Measurements from ENCODE around the gene RPL28.

RPL28 gene

DNA sequence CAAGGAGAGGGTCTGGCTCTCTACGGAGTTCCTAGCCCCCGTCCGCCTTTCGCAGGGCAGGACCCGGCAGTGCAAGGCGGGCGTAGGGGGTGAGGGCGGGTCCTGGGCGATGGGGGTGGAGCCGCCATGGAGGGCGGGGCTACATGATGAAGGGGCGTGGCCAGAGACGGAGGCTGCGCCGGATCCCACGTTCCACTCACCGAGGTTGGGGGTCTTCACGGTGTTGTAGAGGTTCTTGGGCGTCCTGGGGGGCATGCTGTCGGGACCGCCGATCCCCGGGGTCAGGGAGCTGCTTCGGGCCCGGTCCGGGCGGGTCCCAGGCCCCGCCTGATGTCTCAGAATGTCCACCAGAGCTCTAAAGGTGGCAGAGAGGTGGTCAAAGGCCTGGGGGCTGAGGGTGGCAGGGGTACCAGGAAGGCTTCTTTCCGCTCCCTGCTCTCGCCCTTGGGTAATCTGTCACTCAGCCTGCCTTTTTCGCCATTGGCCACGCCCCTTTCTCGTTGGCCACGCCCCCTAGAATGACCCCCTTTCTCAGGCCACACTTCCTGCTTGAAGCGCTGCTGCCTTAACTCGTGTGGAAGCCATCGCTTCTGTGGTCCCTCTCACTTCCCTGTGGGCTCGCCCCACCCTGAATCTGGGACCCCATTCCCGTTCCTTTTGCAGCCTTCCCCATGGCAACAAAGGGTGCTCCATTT is 54.8 kb downstream of the RPL28 start:
- H3K4me3 ChIP-seq (ENCODE audit: low read depth, low read length) = no peak overlapping the region
- H3K27me3 ChIP-seq (replicated peaks) = peaks cover 40% of the 10 kb centered on the region
- in situ Hi-C loops (cut with HindIII; ENCODE audit: low pct_ligation_motif_present, low sequenced_read_pairs) = no loop called here
- TF ChIP-seq, protein P1, sequence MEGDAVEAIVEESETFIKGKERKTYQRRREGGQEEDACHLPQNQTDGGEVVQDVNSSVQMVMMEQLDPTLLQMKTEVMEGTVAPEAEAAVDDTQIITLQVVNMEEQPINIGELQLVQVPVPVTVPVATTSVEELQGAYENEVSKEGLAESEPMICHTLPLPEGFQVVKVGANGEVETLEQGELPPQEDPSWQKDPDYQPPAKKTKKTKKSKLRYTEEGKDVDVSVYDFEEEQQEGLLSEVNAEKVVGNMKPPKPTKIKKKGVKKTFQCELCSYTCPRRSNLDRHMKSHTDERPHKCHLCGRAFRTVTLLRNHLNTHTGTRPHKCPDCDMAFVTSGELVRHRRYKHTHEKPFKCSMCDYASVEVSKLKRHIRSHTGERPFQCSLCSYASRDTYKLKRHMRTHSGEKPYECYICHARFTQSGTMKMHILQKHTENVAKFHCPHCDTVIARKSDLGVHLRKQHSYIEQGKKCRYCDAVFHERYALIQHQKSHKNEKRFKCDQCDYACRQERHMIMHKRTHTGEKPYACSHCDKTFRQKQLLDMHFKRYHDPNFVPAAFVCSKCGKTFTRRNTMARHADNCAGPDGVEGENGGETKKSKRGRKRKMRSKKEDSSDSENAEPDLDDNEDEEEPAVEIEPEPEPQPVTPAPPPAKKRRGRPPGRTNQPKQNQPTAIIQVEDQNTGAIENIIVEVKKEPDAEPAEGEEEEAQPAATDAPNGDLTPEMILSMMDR (IDR thresholded peaks at IDR 0.05; ENCODE audit: low read depth, low read length, missing control alignments) = no peak
- no peaks in the 10 kb centered on the region for H3K36me3 ChIP-seq (replicated peaks)
- no peak overlapping the region for H3K27ac ChIP-seq
- DNase-seq = no peak

DNA sequence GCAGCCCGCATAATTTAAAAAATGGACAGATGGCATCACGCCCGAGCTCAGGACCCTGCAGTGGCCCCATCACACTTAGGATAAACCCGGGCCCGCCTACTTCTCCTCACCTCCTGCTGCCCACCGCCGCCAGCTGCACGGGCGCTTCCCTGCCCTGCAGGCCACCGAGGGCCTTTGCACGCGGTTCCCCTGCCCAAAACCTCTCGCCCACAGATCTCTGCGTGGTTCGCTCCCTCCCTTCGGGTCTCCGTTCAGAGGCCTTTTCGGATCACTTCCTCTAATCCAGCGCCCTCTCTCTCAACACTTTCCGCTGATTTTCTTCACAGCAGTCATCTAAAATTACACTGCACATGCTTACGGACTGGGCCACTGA is 55.6 kb downstream of the RPL28 start:
- H3K36me3 ChIP-seq (replicated peaks) = no peaks in the 10 kb centered on the region
- H3K4me3 ChIP-seq (ENCODE audit: low read depth, low read length) = no peak overlapping the region
- H3K27me3 ChIP-seq (replicated peaks) = peaks cover 40% of the 10 kb centered on the region
- in situ Hi-C loops (cut with HindIII; ENCODE audit: low pct_ligation_motif_present, low sequenced_read_pairs) = no loop called here
- H3K27ac ChIP-seq = no peak overlapping the region
- TF ChIP-seq, protein P1 (IDR thresholded peaks at IDR 0.05; ENCODE audit: low read depth, low read length, missing control alignments) = no peak
- DNase-seq = no peak

DNA sequence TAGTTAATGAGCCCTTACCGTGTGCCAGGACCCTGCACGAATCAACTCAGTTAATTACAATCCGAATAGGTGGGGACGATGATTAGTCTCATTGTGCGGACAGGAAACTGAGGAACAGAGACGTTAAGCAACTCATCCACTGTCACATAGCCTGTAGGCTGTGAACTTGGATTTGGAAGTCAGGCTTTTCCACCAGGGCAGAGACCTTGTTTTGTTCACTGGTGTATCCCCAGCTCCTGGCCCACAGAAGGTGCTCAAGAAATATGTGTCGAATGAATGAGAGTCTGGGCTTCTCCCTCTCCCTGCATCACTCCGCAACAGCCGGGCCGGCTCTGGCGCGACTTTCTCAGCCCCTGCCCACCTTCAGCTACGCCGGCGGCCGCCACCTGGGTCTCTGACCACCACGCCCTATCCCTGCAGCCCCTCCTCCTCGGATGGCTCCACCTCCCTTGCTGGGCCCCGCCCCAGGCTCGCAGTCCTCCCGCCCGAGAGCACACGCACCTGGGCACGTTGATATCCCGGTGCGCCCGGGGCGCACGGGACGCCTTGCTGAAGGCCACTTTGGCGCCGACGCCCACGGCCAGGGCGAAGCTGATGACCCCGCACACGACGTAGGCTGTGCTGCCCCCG is 56.1 kb downstream of the RPL28 start:
- Histone ChIP-seq H3K27ac (no peak overlapping the region), H3K27me3 (replicated peaks) (peaks cover 40% of the 10 kb centered on the region), H3K4me3 (ENCODE audit: low read depth, low read length) (no peak overlapping the region), H3K36me3 (replicated peaks) (no peaks in the 10 kb centered on the region)
- TF ChIP-seq, protein P1 (IDR thresholded peaks at IDR 0.05; ENCODE audit: low read depth, low read length, missing control alignments) = no peak
- in situ Hi-C loops (cut with HindIII; ENCODE audit: low pct_ligation_motif_present, low sequenced_read_pairs) = no loop called here
- DNase-seq = no peak

DNA sequence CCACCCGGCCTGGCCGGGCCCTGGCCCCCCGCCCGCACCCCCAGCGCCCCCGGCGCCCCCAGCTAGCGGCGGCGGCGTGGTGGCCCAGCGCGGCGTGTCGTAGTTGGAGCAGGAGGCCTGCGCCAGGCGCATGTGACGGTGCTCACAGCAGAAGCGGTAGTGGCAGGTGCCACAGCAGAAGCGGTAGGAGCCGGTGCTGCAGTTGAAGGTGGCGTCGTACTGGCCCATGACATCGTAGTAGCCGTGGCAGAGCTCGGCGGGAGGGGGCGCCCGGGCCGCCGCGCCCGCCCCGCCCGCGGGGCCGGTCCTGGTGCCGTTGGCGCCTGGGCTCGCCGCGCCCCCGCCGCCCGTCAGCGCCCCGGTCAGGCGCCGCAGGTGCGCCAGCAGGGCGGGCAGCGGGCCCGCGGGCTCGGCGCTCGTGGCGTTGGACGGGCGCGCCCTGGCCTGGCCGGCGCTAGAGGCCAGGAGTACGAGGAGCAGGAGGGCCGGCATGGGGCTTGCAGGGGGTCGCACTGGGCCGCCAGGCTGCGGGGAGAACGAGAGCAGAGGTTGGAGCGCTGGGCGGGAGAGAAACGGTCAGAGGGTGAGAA is 56.7 kb downstream of the RPL28 start:
- H3K4me3 ChIP-seq (ENCODE audit: low read depth, low read length) = no peak overlapping the region
- H3K27me3 ChIP-seq (replicated peaks) = peaks cover 42% of the 10 kb centered on the region
- H3K27ac ChIP-seq = no peak overlapping the region
- no peaks in the 10 kb centered on the region for H3K36me3 ChIP-seq (replicated peaks)
- TF ChIP-seq, protein P1 (IDR thresholded peaks at IDR 0.05; ENCODE audit: low read depth, low read length, missing control alignments) = no peak
- in situ Hi-C loops (cut with HindIII; ENCODE audit: low pct_ligation_motif_present, low sequenced_read_pairs) = no loop called here
- no peak for DNase-seq

DNA sequence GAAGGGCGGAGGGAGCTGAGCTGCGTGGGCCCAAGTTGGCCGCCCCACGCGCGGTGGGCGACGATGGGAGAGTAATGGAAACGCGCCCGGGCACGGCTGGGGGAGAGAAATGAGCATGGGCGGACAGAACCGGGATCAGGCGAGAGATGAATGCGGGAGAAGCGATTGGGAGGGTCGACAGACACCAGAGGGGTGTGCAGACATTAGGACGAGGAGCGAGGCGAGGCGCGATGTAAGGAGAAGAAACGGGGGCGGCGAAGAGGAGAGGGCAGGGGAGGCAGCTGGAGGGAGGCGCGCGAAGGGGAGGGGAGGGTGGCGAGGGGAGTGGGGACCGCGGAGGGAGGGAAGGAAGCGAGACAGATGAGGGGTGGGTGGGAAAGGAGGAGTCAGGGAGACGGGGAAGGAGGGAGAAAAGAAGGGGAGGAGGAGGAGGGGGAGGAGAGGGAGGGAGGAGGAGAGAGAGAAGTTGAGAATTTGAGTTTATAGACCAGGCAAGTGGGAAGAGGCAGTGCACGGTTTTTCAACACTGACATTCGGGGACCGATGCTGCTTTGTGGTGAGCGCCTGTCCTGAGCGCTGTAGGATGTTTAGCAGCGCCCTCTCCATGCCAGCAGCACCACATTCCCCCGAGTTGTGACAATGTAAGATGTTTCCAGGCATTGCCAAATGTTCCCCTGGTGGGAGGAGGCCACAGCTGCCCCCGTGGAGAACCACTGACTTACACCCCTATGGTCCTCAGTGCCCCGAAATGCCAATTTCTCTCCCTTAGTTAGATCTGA is 57.5 kb downstream of the RPL28 start, which contains the start of gene SHISA7:
Gene SHISA7 (minus strand): TSS at position 256 of the 779 bp plus-strand sequence. CDS start 437 bp downstream, outside the sequence.
- Histone ChIP-seq H3K27ac (no peak within 1 kb of the TSS), H3K4me3 (ENCODE audit: low read depth, low read length) (no peak within 1 kb of the TSS), H3K36me3 (replicated peaks) (no peaks in the 10 kb centered on the region), H3K27me3 (replicated peaks) (peaks cover 42% of the 10 kb centered on the region)
- in situ Hi-C loops (cut with HindIII; ENCODE audit: low pct_ligation_motif_present, low sequenced_read_pairs) = no loop called here
- TF ChIP-seq, protein P1 (IDR thresholded peaks at IDR 0.05; ENCODE audit: low read depth, low read length, missing control alignments) = no peak
- DNase-seq = no peak

Measured in brain microvascular endothelial cell (primary cell).